GM08714 (cell line): ENCODE results near the gene CCT7.

Experiments
- H3K4me3 ChIP-seq: fragments of 200-500 bp; sonication (Bioruptor generic); 2 replicates; pipeline ENCODE4 v1.5.1; 2014; ENCODE audit warnings: mild to moderate bottlenecking, low read length, inconsistent platforms
- ZNF274 ChIP-seq: IDR thresholded peaks from 2 replicates; pipeline ENCODE4 v1.6.1; 2012; ENCODE audit warnings: mild to moderate bottlenecking, low read depth, low read length

The CCT7 gene

DNA sequence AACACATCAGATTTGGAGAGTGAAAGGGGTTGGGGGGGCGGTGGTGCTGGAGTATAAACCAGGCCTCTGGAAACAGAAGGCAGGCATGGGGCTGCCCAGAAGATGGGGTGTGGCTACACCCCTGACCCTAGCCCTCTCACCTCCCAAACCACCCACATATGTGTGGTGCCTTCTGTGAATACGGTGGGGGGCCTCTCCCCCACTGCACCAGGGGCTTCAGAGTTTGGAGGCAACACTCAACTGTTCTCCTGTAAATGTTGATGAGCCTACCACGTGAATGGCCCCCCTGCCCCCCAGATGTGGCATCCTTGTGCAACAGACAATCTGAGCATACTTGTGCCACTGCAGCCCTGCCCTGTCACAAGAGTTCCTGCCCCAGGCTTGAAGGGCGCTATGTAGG, 30.7 kb downstream of the CCT7 start:
- no peak for TF ChIP-seq ZNF274
- no peak overlapping the region for H3K4me3 ChIP-seq

DNA sequence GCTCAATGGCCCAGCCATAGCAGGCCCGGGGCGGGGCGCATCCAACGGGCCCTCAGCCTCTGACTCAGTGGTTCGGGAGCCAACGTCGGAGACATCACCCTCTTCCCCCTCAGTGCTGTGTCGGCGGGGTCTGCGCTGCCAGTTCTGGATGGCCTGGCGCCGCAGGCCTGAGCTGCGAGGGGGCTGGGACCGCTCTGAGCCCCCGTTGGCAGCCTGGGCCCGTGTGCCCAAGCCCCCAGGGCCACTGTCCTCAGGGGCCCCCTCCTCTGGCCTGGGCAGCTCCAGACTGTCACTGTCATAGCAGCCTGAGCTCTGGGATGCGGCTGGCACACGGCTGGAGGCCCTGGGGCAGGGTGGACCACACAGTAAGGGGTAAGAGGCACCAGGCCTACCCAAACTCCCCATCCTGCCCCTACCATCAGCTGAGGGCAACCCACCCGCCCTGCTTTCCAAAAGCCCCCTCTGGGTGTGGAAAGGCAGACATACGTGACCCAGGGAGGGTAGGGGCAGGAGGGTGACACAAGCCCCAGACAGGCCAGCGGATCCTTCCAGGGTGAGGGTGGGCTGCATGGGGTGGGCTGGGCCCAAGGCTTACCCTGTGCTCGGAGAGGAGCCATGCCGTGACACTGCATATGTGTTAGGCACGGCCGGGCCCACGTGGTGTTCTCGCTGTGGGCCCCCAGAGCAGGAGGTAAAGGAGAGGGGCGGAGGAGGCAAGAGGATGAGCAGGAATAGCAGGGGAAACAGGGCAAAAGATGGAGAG, 31.4 kb downstream of the CCT7 start:
- H3K4me3 ChIP-seq, result no peak overlapping the region
- TF ChIP-seq ZNF274, result no peak

DNA sequence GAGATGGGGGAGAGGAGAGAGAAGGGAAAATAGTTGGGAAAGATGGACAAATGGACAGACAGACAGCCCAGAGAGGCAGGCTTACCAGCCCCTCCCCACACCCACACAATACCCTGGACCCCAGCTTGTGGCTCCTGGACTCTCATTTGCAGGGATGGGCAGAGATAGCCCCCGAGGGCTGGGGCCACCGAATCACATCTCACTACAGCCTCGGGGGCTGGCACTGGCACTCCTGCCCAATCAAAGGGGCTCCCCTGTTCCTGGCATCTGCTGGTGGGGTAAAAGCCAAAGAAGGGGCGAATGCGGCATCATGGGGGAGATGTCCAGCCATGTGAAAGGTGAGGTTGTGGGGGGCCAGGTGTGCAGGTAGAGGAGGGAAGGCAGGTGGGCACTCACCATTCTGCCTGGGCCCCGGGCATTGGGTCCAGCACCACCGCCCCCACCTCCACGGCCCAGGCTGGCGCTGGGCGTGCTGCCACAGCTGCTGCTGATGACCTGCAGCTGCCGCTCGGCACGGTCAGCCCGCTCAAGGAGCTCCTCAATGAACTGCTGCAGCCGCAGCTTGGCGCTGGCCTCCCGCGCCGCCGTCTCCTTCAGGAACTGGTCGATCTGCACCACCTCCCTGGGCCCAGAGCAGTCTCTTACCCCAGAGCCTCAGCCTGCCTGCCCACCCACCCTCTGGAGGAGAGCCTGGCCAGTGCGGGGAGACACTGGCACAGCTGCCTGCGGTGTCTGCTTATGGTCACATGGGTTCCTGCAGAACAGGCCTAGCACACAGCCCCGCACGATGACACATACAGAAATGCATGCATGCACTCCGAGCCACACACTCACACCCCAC, 32.2 kb downstream of the CCT7 start:
- no peak for TF ChIP-seq ZNF274
- H3K4me3 ChIP-seq, result no peak overlapping the region

DNA sequence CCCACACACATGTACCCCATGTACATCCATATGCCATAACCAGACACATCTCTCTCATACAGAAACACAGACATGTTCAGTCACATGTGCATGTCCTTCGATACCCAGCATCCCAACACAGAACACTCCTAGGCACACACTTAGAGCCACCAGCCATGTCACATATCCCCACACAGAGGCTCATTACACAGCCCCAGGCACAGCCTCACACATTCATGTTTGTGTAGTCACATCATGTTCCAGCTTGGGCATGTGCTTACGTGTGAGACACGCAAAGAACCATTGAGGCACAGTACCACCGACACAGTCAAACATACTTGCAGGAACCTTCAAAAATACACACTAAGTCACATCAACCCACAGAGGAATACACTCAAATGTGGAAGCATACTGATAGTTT, 32.9 kb downstream of the CCT7 start:
- no peak overlapping the region for H3K4me3 ChIP-seq
- no peak for TF ChIP-seq ZNF274

DNA sequence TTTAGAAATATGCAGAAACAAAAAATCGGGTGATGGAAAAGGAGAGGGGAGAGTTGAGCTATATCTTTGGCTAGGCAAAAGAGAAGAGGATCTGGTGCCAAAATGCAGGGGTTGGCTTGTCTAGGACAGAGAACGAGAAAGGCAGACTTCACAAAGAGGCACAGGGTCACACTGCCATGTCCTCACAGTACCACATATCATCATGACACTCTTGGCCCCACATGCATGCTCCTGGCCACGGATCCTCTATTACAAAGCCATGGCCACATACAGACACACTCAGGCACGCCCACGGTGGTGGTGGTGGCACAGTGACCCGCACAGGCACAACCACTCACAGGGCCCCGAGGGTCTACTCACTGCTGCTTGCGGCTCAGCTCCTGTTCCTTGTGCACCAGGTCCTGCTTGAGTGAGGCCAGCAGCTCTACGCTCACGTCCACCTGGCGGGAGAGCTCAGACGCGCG, 34.3 kb downstream of the CCT7 start:
- H3K4me3 ChIP-seq, result no peak overlapping the region
- TF ChIP-seq ZNF274, result no peak

DNA sequence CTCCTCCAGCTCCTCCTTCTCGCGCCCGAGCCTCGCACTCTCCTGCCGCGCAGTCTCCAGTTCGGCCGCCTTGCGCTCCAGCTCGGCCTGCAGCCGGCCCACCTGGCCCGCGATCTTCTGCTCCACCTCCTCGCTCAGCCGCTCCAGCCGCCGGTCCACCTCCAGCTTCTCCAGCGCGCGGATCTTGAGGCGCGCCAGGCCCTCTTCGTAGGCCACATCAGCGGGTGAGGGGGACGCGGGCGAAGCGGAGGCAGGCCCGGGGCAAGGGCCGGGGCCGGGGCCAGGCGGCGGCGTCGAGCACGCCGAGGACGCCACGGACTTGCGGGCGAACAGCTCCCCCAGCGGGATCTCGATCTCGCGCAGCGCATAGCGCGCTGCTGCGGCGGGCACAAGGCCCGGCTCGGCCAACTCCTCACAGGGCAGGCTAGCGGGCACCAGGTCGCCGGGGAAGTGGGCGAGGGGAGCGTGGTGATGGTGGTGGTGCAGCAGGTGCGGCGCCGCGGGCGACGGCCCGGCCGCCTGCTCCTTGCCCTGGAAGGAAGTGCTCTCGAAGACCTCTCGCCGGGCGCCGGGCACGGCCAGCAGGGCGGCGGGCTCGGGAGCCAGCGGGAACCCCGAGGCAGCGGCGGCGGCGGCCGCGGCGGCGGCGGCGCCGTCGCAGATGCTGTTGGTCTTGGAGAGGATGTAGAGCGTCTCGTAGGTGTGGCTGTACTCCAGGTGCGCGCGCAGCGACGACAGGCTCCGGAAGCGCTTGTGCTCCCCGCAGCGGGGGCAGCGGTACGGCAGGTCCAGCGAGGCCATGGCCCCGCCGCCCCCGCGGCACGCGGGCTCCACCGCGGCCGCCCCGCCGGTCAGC, 35.0 kb downstream of the CCT7 start:
- TF ChIP-seq ZNF274, result no peak
- peak overlapping the region; percentile 40; the same call in 1 of the 2 replicates for H3K4me3 ChIP-seq

DNA sequence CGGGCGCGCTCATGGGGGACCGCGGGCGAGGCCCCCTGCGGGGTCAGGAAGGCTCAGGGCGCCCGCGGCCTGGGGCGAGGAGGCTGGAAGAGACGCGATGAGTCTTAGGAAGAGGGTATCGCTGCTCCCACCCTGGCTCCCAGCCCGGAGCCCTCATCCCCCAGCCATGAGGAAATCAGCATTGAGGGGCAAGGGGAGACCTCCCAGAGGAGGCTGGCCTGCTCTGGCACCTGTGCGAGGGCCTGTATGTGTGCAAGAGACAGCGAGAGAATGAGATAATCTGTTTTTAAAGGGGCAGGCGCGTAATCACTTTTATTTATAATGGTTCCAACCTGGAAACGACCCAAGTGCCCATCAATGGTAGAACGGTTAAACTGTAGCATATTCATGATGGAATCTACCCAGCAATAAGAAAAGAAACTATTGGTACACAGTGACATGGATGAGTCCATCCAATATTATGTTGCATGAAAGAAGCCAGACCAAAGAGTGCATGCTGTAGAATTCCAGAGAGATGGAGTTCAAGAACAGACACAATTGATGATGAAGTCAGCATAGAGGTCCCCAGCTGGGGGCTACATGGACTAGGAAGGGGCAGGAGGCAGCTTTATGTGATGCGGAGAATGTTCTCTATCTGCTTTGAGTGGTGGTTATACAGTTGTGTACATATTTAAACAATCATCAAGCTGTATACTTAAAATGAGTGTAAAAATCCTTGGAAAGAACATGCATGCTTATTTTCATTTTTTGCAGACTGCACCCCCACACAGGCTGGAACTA, 35.8 kb downstream of the CCT7 start:
- no peak for TF ChIP-seq ZNF274
- H3K4me3 ChIP-seq, result peak overlapping the region; percentile 35; the same call in 1 of the 2 replicates

DNA sequence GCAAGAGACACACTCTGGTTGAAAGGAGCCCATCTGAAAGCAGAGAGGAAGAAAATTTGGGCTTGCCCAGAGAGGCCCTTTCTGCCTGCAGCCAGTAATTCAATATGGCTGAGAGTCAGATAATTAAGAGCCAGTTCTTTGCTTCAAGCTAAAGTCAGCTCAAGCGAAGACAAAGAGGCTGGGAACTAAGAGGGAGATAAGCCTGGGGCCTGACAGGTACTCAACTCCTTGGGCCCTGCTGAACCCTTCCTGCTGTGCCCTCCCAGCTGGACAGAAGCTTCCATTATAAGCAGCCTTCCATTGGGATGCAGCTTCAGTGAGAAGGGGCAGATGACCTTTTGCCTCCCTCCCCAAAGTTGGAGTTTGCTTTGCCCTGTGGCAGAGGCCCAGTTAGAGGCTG, 38.2 kb downstream of the CCT7 start:
- TF ChIP-seq ZNF274, result no peak
- no peak overlapping the region for H3K4me3 ChIP-seq

DNA sequence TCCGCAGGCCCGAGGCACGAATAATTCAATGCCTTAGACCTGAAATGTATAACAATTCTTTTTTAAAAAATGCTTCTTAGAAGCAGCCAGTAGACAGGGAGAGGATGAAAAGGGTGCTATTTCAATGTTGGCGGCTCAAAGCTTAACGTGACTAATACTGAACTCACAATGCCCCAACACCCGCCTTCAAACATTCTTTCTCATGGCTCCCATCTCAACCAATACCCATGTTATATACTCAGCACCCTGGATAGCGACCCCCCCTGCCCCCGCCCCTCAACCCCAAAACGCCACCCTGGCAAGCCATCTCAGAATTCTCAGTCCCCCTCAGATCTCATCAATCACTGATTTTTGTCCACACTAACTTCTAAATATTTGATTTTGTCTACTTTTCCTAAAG, 45.7 kb downstream of the CCT7 start:
- TF ChIP-seq ZNF274, result no peak
- no peak overlapping the region for H3K4me3 ChIP-seq

DNA sequence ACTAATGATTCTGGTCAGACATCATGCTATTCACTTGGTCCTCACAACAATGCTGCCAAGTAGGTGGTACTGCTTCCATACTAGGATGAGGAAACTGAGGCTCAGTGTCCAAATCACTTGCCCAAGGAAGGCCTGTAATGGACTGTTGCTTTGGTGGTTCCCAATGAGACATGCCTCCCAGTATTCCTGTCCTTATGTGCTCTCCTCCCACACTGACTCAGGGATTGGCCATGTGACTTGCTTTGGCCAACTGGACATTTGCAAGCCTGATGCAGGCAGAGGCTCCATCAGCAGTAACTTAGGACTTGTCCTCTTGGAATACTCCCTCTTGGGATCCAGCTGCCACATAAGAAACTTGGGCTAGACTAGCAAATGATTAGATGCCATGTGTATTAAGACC, 47.1 kb downstream of the CCT7 start:
- H3K4me3 ChIP-seq, result no peak overlapping the region
- no peak for TF ChIP-seq ZNF274

DNA sequence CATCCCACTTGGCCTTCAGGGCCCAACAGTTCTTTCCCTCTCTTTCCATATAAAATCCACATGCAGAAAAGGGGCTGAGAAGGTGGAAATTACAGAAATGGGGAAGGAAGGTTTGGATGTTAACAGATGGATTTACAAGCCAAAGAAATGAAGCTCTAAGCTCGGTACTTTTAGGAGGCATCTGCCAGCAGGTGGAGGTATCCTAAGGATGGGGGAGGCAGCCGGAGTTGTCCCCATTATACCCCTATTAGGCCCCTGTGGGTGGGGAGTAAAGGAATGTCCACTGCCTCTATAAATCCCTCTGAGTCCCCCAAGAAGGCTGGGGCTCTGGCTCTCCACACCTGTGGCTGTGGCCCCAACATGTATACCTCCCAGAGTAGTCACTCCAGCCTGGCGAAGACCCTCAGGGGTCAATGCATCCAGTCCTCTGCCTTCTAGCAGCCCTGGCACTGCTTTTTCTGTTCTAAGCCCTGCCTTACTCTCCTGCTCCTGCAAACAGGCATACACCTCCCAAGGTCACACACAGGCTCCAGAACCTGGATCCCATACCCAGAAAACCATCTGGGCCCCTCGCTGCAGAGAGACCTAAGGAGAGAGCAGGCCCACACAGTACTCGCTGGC, 48.9 kb downstream of the CCT7 start:
- no peak for TF ChIP-seq ZNF274
- H3K4me3 ChIP-seq, result peak overlapping the region; percentile 81; the same call in 1 of the 2 replicates

DNA sequence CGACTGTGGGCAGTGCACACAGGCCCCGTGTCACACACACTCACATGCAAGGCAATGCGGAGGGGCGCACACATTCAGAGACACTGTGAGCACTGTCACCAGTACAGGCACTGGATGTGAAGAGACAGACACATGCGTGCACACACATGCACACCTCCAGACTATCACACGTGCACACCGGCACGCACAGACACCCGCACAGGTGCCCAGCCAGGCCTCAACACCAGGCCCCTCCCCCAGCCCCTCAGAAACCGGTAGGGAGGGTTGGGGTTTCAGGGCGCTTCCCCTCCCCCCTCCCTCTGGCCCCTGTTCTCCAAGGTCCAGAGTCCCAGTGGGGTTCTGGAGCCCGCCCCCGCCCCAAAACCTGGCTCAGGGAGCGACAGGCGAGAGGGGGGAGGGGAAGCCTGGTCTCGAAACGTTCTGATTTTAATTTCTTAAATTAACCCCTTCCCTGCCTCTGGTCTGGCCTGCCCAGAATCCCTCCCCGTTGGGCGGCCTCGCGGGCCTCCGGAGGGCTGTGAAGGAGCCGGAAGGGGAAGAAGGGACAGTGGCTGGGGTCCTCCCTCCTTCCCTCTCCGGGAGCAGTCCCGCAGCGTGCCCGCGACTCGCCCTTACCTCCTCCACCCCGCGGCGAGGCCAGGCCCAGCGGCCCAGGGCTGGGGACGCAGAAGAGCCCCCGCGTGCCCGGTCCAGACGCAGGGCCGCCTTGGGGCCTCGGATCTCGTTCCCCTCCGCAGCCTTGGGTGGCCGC, 49.6 kb downstream of the CCT7 start:
- TF ChIP-seq ZNF274, result no peak
- peak overlapping the region; percentile 81 for H3K4me3 ChIP-seq
